ENCODE results near the gene LSM3.

LSM3 gene

GRCh38 chr3:14157951-14158350, 20.7 kb upstream of the LSM3 start:
- DNase-seq (ENCODE audit: low spot score), result no peak

- no peak for DNase-seq (ENCODE audit: low spot score)
Observed at GRCh38 chr3:14158370-14158769, 20.2 kb upstream of the LSM3 start.

GRCh38 chr3:14159426-14159825, 19.2 kb upstream of the LSM3 start:
- DNase-seq (ENCODE audit: low spot score), result no peak

- DNase-seq (ENCODE audit: low spot score), result no peak
Observed at GRCh38 chr3:14161282-14161681, 17.3 kb upstream of the LSM3 start.

- no peak for DNase-seq (ENCODE audit: low spot score)
Observed at GRCh38 chr3:14162178-14162577, 16.4 kb upstream of the LSM3 start.

GRCh38 chr3:14166877-14167603, 11.6 kb upstream of the LSM3 start:
- no peak for DNase-seq (ENCODE audit: low spot score)

- no peak for DNase-seq (ENCODE audit: low spot score)
Observed at GRCh38 chr3:14169435-14169834, 9.2 kb upstream of the LSM3 start.

- DNase-seq (ENCODE audit: low spot score), result no peak
Observed at GRCh38 chr3:14169871-14170270, 8.7 kb upstream of the LSM3 start.

- DNase-seq (ENCODE audit: low spot score), result no peak
Observed at GRCh38 chr3:14170531-14171159, 8.0 kb upstream of the LSM3 start.

- no peak for DNase-seq (ENCODE audit: low spot score)
Observed at GRCh38 chr3:14172496-14172895, 6.1 kb upstream of the LSM3 start.

- peak; percentile 32 for DNase-seq (ENCODE audit: low spot score)
Observed at GRCh38 chr3:14174483-14174882, 4.1 kb upstream of the LSM3 start.

GRCh38 chr3:14175383-14176037, 3.1 kb upstream of the LSM3 start:
- DNase-seq (ENCODE audit: low spot score), result no peak

- peak; percentile 47 for DNase-seq (ENCODE audit: low spot score)
Observed at GRCh38 chr3:14177580-14178246, 904 bp upstream of the LSM3 start.

GRCh38 chr3:14179114-14179465, 473 bp downstream of the LSM3 start:
- no peak for DNase-seq (ENCODE audit: low spot score)

- DNase-seq (ENCODE audit: low spot score), result no peak
Observed at GRCh38 chr3:14179795-14180194, 1.2 kb downstream of the LSM3 start.

- DNase-seq (ENCODE audit: low spot score), result no peak
Observed at GRCh38 chr3:14181253-14181652, 2.6 kb downstream of the LSM3 start.

- no peak for DNase-seq (ENCODE audit: low spot score)
Observed at GRCh38 chr3:14183015-14183577, 4.5 kb downstream of the LSM3 start.

- no peak for DNase-seq (ENCODE audit: low spot score)
Observed at GRCh38 chr3:14186854-14187458, 8.3 kb downstream of the LSM3 start.

GRCh38 chr3:14188041-14188754, 9.6 kb downstream of the LSM3 start:
- no peak for DNase-seq (ENCODE audit: low spot score)

GRCh38 chr3:14194865-14195264, 16.2 kb downstream of the LSM3 start:
- no peak for DNase-seq (ENCODE audit: low spot score)

- no peak for DNase-seq (ENCODE audit: low spot score)
Observed at GRCh38 chr3:14199641-14200040, 21.0 kb downstream of the LSM3 start.

GRCh38 chr3:14200276-14200675, 21.7 kb downstream of the LSM3 start:
- no peak for DNase-seq (ENCODE audit: low spot score)
